NOMO-1 (cell line): ENCODE data around the gene FREY1.

Experiments
- DNase-seq, 2 experiments: peaks; one replicate each; lab custom pipeline; 2025; ENCODE audit not compliant: unreplicated experiment in 2 of 2; lab: John Stamatoyannopoulos, UW

The FREY1 gene

DNA sequence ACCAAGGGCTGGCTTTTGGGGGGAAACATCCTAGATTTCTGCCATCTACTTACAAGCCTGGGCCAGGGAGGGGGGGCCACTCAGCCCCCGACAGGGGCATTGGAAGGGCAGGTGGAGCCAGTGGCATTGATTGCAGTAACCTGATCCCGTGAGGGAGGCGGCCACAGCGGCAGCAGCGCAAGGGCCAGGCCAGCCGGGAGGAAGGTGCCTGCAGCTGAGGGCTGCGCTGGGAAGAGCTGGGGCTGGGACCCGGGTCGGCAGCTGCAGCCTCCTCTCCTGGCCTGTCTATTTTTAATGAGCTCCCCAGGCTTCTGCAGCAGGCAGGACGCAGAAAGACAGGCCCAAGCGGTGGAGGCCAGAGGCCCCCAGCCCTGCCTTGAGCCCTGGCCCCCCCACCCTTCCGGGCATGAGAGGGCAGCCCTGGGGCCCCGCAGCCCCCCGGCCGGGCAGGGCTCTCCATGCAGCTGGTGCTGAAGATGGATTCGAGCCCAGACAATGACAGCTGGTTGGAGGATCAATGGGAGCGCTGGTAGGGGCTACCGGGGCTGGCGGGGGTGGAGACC, 10.6 kb downstream of the FREY1 start:
- no peak for DNase-seq

DNA sequence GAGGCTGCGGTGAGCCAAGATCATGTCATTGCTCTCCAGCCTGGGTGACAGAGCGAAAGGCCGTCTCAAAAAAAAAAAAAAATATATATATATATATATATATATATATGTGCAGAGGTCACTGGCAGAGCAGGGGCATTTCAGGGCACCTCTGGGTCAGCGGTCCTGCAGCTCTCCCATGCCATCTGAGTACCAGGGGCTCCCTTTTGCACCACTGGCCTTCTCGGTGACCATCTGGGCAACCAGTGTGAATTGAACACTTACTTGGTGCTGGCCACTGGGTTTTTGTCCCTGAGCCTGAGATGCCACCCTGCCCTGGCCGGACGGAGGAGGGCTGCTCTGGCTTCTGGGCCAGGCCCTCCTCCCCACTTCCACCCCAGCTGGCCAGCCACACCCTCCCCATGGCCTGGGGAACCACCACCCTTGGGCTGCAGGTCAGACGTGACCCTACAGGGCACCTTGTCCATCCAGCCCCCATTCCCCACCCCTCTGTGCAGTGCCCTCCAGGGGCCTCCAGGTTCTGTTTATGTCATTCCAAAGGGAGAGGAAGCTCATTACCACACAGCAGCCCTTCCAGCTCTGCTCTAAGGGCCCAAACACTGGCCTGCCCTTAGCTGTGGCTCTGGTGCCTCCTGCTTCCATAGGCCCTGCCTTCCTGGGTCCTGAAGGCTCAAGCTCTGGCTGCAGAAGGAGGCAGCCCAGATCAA, 11.4 kb downstream of the FREY1 start:
- DNase-seq, result no peak

DNA sequence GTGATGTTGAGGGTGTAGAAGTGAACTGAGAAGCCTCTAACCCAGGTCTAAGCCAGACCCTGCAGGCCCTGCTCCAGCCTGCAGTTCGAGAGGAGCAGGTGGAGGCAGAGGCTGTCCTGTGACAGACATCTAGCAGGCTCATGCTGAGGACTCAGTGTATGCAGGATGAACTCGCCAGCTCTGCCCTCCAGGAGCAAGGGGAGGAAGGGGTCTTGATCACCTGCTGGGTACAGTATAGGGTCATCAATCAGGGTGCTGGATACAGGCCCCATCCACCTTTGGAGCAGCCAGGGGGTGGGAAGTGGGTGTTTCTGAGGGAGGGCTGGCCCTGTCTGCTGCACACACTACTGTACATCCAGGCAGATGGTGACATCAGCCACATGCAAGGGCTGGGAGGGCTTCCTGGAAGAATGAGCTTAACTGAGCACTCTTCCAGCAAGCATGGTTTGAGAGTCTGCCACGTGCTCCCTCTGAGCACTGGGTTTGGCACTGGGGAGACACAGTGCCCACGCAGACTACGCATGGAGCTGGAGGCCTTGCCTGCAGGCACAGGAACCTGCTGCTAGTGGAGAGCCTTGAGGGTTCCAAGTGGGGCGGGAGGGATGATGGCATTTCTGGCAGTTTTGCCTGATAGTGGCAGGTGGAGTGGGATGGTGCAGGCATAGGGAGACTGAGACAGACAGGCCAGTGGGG, 12.4 kb downstream of the FREY1 start:
- no peak for DNase-seq

DNA sequence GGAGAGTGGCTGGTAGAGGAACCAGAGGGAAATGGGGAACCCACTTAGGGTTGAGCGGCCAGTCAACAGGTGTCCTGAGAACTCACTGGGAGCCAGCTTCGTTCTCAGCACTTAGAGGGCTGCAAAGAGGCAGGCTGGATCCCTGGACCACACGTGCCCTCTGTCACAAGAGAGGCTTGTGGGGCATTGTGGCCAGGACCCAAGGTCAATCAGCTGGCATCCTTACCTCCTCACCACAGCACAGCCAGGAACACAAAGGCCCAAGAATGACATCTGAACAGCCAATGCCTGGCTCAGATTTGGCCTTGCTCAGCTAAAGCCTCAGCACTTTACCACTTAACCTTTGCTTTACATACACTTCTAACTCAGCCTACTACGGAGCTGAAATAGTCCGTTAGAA, 14.2 kb downstream of the FREY1 start:
- no peak for DNase-seq

DNA sequence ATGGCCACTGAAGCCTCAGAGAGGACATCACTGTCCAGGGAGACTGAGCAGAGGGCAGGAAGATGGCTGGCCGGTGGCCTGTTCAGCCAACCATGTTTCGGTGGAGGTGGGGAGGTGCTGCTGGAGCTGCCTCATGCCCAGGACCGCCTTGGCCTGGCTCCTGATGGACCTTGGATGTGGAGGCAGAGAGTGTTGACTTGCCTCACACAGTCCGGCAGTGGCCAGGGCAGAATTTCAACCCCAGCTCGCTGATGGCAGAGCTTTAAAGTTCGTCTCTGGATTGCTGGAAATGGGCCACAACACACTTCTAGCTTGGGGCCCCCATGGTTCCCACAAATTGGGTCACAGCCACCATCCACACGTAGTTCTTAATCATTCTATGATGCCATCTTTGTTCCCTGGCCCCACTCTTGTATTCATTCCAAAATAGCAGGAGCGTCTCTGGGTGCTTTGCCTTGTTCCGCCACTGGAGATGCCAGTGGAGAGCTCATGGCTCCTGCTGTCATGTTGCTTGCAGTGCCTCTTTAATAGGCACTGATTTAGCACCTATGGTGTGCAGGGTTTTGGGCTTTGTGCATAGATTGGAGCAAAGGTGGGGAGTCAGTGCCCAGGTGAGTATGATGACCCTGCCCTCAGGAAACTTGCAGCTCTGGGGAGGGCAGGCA, 16.1 kb downstream of the FREY1 start:
- no peak for DNase-seq

DNA sequence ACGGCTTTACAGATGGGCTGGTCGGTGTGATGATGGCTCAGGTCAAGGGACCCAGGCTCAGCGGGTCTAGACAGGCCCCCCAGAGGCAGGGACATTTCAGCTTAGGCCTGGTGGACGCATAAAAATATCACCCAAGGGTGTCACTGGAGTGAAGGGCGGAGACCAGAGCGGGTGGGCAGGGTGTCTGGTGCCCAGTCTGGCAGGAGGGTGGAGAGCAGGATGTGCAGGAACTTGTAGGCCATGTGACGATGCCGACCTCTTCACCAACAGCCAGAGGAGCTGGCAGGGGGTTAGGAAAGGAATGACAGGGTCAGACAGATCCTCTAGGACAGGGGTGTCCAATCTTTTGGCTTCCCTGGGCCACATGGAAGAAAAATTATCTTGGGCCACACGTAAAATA, 17.1 kb downstream of the FREY1 start:
- no peak for DNase-seq

DNA sequence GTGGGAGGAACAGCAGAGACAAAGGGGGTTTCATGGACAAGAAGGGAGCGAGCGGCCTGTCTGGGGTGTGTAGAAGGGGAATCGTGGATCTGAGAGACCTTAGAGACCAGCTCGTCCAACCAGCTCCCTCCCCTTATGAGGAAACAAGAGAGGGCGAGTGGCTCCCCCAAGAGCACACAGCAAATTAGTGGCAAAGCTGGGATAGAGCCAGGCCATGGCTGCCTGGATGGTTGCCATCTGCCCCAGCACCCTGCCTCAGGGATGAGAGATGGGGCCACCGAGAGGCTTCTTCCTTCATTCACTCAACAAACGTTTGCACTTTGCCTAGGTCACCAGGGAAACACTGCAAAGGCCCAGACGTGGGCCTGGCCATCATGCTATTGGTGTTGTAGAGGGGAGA, 17.5 kb downstream of the FREY1 start:
- DNase-seq, result no peak

DNA sequence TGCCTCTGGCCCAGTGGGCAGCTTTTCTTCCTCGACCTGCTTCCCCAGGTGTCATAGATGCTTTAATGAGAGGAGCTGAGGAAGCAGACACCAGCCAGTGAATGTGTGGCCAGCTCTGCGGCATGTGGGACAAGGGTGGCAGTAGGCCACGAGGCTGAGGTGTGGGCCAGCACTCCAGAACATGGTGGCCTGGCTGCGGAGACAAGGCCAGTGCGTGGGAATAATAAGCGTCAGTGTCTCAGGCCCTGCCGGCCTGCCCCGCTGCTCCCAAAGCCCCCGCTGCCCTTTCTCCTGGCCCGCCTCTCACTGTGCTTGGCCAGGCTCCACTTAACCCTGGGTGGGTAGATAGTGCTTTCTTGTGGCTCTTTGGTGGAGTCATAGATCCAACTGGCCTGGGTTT, 19.5 kb downstream of the FREY1 start:
- DNase-seq, result no peak

DNA sequence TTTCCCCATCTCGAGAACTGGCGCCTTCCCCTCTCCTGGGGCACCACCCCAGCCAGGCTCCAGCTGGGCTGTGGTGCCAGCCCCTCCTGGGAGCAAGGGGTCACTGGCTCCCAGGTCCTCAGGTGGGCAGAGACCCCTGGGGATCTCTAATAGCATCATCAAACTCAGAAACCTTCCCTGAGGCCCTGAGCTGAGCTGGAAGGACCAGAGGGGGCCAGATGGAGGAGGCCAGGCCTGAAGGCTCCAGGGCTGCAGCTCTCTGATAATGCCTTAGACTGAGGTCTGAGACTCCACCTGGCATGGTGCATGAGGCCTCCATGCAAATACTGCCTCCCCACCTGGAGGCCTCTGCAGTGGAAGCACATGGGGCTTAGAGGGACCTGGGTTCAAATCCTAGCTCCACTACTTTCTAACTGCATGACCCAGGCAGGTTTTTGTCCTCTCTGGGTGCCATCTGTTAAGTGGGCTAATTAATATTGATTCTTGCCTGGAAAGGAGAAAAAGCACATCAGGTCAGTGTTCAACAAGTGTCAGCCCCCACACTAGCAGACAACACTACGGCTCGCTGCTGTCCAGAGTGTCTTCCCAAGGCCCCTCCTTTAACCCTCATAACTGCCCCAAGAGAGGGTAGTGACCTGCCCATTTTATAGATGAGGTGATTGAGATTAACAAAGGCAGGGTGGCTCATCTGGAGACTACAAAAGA, 20.1 kb downstream of the FREY1 start:
- DNase-seq, result no peak

DNA sequence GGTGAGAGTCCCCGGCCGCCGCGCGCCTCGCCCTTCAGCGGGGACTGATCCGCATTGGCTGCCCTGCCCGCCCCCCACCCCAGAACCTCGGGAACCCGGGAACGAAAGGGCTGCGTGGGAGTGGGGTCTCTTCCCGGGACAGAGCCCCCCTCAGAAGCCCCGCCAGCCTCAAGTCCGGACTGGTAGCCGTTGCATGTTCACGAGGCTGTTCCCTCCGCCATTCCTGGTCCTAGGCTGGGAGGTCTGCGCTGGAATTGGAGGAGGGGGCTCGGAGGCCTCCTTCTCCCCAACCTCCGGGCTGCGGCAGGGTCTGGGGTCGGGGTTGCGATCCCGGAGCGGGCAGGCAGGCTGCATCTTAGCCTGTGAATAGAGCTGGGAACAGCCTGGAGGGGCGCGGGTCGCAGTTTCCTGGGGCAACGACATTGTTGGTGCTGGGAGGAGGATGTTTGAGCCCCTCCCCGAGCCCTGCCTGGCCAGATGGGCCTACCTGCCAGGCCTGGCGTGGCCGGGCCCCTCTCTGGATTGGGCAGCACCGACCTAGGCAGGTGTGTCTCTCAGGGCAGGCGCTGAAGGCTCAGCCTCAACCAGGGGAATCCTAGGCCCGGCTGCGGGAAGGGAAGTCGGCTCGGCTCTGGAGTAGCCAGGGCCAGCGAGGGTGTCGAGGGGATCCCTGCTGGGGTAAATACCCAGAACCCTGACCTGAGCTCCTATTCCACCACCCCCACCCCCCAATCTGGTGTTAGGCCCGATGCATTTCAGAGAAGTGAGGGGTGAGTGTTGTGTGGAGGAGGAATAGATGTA, 20.9 kb downstream of the FREY1 start:
- no peak for DNase-seq

DNA sequence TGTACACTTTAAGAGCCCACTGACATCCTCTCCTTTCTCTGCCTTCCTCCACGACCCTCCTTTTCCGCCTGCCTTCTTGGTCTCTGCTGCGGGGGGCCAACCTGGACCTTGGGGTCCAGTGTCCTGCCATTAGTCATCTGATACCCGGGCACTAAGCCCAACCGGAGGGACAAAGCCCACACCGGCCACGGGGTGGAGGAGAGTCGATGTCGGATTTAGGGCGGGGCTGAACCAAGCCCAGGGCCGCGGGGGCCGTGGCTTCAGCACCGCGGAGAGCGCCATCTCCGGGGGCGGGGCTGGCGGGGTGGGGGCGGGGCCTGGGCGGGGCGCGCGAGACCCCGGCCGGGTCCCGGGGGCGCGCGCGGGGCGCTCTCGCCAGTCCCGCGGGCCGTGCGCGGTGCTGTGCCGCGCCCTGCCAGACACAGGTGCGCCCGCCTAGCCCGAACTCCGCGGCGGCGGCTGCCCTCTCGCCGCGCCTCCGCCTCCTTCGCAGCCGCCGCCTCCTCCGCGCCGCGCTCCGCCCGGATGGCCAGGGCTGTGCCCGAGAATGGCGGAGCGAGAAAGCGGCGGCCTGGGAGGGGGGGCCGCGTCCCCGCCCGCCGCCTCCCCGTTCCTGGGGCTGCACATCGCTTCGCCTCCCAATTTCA, 21.7 kb downstream of the FREY1 start, which contains the start of gene MAPK8IP1:
Gene MAPK8IP1, plus strand, starts transcription at position 378 of the 647 bp plus-strand sequence. Its CDS starts 170 bp downstream, at position 548.
- peak; percentile 34 to 49 for DNase-seq

DNA sequence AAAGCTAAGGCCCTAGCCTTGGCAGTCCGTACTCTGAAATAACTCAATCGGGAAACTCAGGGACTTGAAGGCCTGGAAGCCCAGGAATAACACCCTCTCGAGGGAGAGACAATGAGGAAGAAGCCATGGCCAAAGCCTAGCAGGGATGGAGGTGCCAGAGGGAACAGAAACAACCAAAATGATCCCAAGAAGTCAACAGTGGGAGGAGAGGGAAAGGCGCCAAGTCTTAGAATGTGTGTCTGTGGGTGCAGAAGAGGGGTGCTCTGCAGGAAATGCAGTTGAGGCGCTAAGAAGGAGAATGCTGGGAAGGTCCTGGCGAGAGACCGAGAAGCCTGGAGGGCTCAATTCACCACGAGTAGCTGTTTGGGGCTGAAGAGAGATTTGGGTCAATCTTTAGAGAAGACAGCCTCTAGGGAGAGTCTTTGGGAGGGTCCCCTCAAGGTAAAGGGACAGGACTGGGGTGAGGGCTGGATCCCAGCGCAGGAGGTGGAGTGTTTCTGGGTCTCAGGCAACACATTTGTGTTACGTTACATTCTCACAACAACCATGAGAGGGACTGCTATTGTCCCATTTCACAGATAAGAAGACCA, 22.4 kb downstream of the FREY1 start:
- DNase-seq, result no peak

DNA sequence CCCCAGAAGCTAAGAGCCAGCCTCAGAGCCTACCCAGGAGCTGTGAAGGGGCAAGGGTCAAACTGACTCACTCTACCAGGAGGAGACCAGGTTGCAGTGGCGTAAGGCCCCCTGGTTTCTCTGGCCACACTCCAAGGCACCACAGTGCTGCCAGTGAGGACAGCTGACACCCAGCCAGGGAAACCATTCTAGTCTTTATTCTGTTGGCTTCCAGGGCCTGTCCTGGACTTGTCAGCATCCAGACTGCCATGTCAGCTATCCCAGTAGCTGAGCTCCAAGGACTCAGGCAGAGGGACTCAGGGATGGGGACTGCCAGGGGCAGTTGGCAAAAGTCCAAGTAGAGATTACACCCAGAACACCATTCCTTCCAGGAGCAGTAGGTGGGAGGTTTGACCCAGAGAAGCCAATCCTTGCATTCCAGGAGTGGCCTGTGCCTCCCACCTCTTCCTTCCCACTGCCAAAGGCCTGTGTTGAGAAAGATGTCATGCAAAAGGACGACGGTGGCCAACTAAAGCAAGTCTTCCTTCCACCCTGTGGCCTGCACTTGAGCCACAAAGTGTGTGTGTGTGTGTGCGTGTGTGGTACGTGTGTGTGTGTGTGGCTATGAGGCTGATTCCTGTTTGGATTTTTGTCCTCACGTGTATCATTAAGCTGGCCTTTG, 25.2 kb downstream of the FREY1 start:
- no peak for DNase-seq

DNA sequence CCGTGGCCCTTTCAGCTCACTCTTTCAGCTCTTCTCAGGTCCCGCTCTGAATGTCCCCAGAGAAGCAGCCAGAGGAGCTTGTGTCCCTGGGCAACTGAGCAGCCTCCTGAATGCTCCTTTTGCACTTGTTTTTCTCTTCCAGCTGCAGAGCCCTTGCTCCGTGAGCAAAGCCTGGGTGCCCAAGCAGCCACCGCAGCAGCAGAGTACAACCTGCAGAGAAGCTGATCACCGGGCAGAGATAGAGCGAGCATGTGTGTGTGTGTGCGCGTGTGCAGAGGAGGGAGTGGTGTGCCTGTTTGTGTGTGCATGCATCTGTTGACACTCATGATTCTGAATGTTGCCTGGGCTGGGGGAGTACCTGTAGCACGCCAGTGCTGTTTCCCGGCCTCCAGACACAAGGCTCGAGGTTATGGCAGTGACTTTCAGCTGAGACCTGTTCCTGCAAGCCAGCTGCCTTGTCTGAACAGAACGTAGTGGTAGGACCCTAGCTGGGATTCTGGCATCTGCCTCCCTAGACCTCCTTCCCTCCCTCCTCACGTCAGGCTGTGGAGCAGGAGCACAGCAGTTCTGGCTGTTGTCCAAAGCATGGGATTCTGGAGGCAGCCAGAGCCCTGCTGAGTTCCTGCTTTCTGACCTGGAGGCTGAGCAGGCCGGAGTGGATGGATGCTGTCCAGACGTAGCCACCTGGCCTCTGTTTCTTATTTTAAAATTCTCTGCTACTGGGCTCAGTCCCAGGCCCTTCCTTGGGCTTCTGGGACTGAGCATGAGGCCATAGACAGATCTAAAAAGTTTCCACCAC, 26.1 kb downstream of the FREY1 start:
- no peak for DNase-seq

DNA sequence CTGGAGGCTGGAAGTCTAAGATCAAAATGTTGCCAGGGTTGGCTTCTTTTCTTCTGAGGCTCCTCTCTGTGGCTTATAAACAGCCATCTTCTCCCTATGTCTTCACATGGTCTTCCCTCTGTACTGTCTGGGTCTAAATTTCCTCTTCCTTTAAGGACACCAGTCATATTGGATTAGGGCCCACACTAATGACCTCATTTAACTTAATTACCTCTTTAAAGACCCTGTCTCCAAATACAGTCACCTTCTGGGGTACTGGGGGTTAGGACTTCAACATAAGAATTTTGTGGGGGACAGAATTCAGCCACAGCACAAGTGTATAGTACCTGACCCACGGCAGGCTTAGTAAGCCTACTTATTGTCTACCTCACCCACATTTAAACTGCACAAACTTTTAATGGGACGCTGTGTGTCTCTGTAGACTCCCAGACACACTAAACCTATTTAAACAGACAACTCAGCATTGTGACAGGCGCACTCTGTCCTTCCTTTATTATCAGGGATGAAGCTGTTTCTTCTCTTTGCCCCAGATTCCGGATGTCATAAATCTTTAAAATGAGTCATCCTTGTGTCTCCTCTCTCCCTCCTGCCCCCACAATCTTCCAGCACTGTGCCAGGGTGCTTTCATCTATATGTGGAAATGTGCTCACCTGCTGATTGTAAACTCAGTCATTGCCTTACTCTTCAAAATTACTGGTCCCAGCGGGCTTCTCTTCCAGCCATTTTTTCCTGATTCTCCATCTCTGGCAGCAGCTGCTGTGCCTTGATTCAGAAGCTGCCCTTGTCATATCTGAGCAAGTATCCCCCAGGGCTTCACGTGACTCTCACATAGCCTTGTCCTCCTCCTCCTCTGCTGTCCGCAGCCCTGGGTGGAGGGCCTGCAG, 27.0 kb downstream of the FREY1 start:
- DNase-seq, result peak; percentile 61 to 73

DNA sequence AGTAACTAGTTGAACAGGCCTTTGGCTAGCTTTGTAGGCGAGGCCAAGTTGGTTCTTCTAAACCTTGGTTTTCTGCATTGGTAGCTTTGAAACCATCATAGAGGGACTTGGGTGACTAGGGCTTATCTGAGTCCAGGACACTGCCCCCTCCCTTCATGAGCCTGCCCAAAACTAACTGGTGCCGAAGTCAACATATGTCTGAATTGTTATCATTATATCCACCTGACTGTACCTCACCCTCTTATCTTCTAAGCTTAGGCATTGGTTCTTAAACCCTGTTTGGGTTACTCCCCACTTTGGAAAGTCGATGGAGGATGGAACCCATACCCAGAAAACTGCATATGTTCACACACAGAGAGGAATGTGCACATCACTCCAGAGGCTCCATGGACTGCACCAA, 29.2 kb downstream of the FREY1 start:
- no peak for DNase-seq

DNA sequence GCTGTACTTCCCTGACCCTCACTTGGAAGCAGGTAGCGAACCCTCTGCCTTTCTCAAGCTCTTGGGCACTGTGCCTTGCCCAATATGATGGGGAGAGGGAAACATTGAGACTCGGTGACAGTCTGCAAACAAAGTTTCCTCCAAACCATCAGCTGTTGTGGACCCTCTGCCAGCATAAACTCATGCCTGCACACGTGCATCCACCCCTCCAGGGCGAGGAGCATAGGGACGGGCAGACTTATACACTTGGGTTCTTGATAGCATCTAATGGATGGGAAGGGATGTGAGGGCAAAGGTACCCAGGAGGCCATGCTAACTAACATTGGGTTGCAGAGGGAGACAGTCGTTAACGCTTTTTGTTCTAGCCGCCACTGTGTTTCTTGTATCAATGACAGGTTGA, 29.9 kb downstream of the FREY1 start:
- DNase-seq, result no peak
